Thoracic aorta (tissue), 2 donors: ENCODE results near the gene SSR1. TPM values are rescaled to one million over a fixed set of nuclear protein-coding genes. Genes with fewer than 3 reads are reported as not detected.

Source experiments
- ATAC-seq: fragments of 150-250 bp; one replicate; pipeline ENCODE4 v1.8.0; 2017; ENCODE audit warnings: low read depth; ENCODE audit not compliant: insufficient number of reproducible peaks, low FRiP score
- DNase-seq: peaks from one replicate; pipeline ENCODE4 v3.0.0-alpha.2; 2020; ENCODE audit warnings: low spot score
- H3K27ac ChIP-seq, 2 donors: fragments of 200-600 bp; sonication (generic); 1 replicate in 1 of 2; 2 replicates in 1 of 2; pipeline ENCODE4 v1.5.1; 2016; ENCODE audit warnings: mild to moderate bottlenecking in 2 of 2, moderate library complexity in 2 of 2
- H3K27me3 ChIP-seq: fragments of 200-600 bp; sonication (generic); replicated peaks from 2 replicates; pipeline ENCODE4 v1.6.0; 2016; ENCODE audit warnings: mild to moderate bottlenecking; ENCODE audit not compliant: insufficient read depth
- H3K36me3 ChIP-seq: fragments of 200-600 bp; sonication (generic); one replicate; pipeline ENCODE4 v1.5.1; 2016
- H3K4me1 ChIP-seq, 2 donors: fragments of 200-600 bp; sonication (generic); 1 replicate in 1 of 2; 2 replicates in 1 of 2; pipeline versions ENCODE4 v1.5.1 to v1.6.0; 2016; ENCODE audit warnings: low read depth in 2 of 2, mild to moderate bottlenecking in 1 of 2; ENCODE audit not compliant: control insufficient read depth in 1 of 2
- H3K4me3 ChIP-seq: fragments of 200-600 bp; sonication (generic); 2 replicates; pipeline ENCODE4 v1.5.1; 2016; ENCODE audit warnings: mild to moderate bottlenecking
- H3K9me3 ChIP-seq: fragments of 200-600 bp; sonication (generic); 2 replicates; pipeline ENCODE4 v1.5.1; 2016
- total RNA-seq, 2 donors: library from RNA; depleted of rRNA; stranded (reverse); fragments of >200 nt; gene quantifications; one replicate each; pipeline versions ENCODE4 v1.1.0 to v1.2.3, GENCODE V29; 2016
- TF ChIP-seq, protein P1 (sequence below): fragments of 200-600 bp; sonication (generic); IDR thresholded peaks from one replicate; pipeline ENCODE4 v1.5.1; 2019; ENCODE audit warnings: antibody characterized with exemption

SSR1 gene
- total RNA-seq, 2 donors from 2014 or later, result 56.6 to 59.4 TPM

DNA sequence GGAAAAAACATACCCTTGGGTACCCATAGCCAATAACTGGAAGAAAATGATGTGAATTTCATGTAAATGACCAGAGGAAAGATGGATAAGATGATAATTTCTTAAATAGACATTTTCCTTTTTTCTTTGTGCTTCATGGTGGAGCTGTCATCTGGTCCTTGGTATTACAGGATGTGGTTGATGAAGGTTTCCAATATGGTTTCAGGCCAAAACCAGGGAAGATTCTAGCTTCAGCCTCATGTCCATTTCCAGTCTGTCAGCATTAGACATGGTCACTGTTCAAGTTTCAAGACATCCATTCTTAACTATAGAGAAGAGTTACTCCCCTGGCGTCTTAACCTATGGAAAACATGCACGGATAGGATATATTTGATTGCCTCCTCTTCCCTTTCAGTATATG, 63.6 kb downstream of the SSR1 start:
- H3K27me3 ChIP-seq, result no peaks in the 10 kb centered on the region
- TF ChIP-seq, protein P1, sequence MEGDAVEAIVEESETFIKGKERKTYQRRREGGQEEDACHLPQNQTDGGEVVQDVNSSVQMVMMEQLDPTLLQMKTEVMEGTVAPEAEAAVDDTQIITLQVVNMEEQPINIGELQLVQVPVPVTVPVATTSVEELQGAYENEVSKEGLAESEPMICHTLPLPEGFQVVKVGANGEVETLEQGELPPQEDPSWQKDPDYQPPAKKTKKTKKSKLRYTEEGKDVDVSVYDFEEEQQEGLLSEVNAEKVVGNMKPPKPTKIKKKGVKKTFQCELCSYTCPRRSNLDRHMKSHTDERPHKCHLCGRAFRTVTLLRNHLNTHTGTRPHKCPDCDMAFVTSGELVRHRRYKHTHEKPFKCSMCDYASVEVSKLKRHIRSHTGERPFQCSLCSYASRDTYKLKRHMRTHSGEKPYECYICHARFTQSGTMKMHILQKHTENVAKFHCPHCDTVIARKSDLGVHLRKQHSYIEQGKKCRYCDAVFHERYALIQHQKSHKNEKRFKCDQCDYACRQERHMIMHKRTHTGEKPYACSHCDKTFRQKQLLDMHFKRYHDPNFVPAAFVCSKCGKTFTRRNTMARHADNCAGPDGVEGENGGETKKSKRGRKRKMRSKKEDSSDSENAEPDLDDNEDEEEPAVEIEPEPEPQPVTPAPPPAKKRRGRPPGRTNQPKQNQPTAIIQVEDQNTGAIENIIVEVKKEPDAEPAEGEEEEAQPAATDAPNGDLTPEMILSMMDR, result no peak
- DNase-seq, result no peak
- H3K4me3 ChIP-seq, result no peak overlapping the region
- no peak for ATAC-seq
- H3K9me3 ChIP-seq, result no peaks in the 10 kb centered on the region
- no peak overlapping the region for H3K27ac ChIP-seq
- H3K36me3 ChIP-seq, result peaks cover 48% of the 10 kb centered on the region
- no peaks in the 10 kb centered on the region for H3K4me1 ChIP-seq

DNA sequence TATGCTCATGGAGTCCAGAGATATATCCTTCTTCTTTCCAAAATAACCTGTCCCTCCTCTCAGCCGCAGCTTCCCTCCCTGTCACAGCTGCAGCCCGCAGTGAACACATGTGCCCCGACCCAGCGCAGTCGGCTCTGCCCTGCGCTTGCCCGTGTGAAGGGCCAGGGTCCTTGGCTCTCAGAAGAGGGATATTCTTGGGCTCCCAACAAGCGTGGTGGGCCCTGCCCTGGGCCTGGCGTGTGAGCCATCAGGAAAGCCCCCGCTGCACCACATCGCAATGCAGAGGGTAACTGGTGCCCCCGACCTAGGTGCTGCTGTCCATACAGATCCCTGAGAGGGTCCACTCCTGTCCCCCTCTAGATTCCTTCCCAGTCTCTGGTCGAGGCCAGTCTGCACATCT, 65.2 kb downstream of the SSR1 start:
- Histone ChIP-seq H3K9me3 (no peaks in the 10 kb centered on the region), H3K27me3 (no peaks in the 10 kb centered on the region), H3K36me3 (peaks cover 48% of the 10 kb centered on the region), H3K4me1 (no peaks in the 10 kb centered on the region), H3K27ac (no peak overlapping the region), H3K4me3 (no peak overlapping the region)
- ATAC-seq (no peak), DNase-seq (no peak)
- TF ChIP-seq, protein P1, result no peak

DNA sequence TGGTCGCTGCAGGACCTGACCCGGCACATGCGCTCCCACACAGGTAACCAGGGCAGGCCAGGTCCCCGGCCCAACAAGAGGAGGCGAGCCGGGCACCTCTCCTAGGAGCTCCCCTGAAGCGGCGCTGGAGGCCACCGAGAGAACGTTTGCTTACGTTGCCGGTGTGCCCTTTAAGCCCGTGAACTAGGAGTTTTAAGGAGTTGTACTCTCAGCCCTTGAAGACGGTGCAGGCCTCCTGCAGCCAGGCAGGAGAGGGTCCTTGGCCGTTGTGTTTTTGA, 65.9 kb downstream of the SSR1 start:
- Histone ChIP-seq H3K27ac (no peak overlapping the region), H3K4me1 (no peaks in the 10 kb centered on the region), H3K36me3 (peaks cover 47% of the 10 kb centered on the region), H3K4me3 (no peak overlapping the region), H3K9me3 (no peaks in the 10 kb centered on the region), H3K27me3 (no peaks in the 10 kb centered on the region)
- TF ChIP-seq, protein P1, result no peak
- ATAC-seq (no peak), DNase-seq (no peak)

DNA sequence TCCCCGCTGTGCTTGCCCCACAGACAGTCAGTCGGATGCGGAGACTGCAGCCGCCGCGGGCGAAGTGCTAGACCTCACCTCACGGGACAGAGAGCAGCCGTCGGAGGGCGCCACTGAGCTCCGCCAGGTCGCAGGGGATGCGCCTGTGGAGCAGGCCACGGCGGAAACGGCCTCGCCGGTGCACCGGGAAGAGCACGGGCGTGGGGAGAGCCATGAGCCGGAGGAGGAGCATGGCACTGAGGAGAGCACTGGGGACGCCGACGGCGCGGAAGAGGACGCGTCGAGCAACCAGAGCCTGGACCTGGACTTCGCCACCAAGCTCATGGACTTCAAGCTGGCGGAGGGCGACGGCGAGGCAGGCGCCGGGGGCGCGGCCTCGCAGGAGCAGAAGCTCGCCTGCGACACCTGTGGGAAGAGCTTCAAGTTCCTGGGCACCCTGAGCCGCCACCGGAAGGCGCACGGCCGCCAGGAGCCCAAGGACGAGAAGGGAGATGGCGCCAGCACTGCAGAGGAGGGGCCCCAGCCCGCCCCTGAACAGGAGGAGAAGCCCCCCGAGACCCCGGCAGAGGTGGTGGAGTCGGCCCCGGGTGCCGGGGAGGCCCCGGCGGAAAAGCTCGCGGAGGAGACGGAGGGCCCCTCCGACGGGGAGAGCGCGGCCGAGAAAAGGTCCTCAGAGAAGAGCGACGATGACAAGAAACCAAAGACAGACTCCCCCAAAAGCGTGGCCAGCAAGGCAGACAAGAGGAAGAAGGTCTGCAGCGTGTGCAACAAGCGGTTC, 66.4 kb downstream of the SSR1 start:
- Histone ChIP-seq H3K36me3 (peaks cover 42% of the 10 kb centered on the region), H3K4me3 (no peak overlapping the region), H3K27ac (no peak overlapping the region), H3K27me3 (no peaks in the 10 kb centered on the region), H3K9me3 (no peaks in the 10 kb centered on the region), H3K4me1 (no peaks in the 10 kb centered on the region)
- TF ChIP-seq, protein P1, result no peak
- no peak for DNase-seq
- ATAC-seq, result no peak

DNA sequence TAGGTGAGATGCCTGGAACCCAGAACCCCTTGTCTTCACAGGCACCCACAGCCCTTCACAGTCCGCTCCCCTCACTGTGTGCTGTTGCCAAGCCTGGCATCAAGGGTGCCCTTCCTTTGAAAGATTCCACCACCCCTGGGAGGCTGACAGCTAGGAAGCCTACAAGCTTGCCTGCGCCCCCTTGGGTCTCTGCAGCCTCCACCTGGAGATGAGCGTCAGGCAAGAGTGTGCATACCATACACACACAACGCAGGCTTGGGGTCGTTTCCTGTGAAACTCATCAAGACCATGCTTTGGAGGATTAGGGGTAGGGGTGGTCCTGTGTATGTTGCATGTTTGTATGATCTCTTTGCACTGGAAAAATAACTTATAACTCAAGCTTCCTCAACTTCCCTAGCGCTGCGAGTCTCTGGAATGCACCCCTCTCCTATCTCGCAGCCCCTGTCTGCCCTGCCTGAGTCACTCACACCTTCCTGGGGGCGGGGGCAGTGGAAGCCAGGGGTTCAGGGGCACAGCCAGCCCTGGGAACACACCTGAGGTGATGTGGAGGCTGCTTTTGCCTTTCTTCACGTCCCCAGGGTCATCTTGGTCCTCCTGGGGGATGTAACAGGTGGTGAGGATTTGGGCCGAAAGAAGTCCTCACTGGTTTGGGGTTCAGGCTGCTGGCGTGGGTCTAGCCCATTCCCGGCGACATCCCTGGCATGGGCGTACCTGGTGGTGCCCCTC, 67.2 kb downstream of the SSR1 start:
- DNase-seq, result no peak
- Histone ChIP-seq H3K4me1 (no peaks in the 10 kb centered on the region), H3K36me3 (peaks cover 42% of the 10 kb centered on the region), H3K27me3 (no peaks in the 10 kb centered on the region), H3K27ac (no peak overlapping the region), H3K4me3 (no peak overlapping the region), H3K9me3 (no peaks in the 10 kb centered on the region)
- no peak for ATAC-seq
- TF ChIP-seq, protein P1, result no peak
